OCI-LY7 (cell line): ENCODE measurements around the gene NAV2. TPM values are rescaled to one million over a fixed set of nuclear protein-coding genes. Genes with fewer than 3 reads are reported as not detected.

ENCODE experiments used
- BruUV-seq: library from RNA; stranded (reverse); fragments of 400-500 nt; replicated peaks from 2 replicates; lab custom pipeline; 2021; lab: Mats Ljungman, UMichigan
- CTCF ChIA-PET: fragments of 300-600 bp; sonication (Branson Sonifier 250); formaldehyde crosslinking; loops from one replicate; lab custom pipeline; 2022; ENCODE audit warnings: antibody characterized with exemption; ENCODE audit not compliant: unreplicated experiment; lab: Charles Lee
- POLR2A ChIA-PET: fragments of 300-600 bp; sonication (Branson Sonifier 250); formaldehyde crosslinking; loops from one replicate; lab custom pipeline; 2022; ENCODE audit warnings: antibody characterized with exemption; lab: Charles Lee
- DNase-seq: peaks from one replicate; pipeline ENCODE4 v3.0.0-alpha.2; 2015; ENCODE audit warnings: low spot score
- H2AFZ ChIP-seq: fragments of 200-600 bp; sonication (generic), shearing (Covaris generic); 2 replicates; pipeline ENCODE4 v1.6.1; 2014; ENCODE audit warnings: mild to moderate bottlenecking, antibody characterized with exemption, low read length, moderate library complexity
- H3K27ac ChIP-seq: fragments of 200-600 bp; sonication (generic); 2 replicates; pipeline ENCODE4 v1.5.1; 2014; ENCODE audit warnings: mixed run types, low read depth, mild to moderate bottlenecking, moderate library complexity, low read length, inconsistent platforms; ENCODE audit not compliant: poor library complexity, severe bottlenecking
- H3K36me3 ChIP-seq: fragments of 200-600 bp; sonication (generic); 2 replicates; pipeline ENCODE4 v1.6.1; 2014; ENCODE audit warnings: mild to moderate bottlenecking, antibody characterized with exemption, low read length, moderate library complexity, mixed read lengths; ENCODE audit not compliant: insufficient read depth
- H3K4me1 ChIP-seq: fragments of 200-600 bp; sonication (generic); 2 replicates; pipeline ENCODE4 v1.5.1; 2014; ENCODE audit warnings: mild to moderate bottlenecking, low read length; ENCODE audit not compliant: insufficient read depth, poor library complexity, severe bottlenecking
- H3K4me2 ChIP-seq: fragments of 200-600 bp; sonication (generic); 2 replicates; pipeline ENCODE4 v1.6.1; 2014; ENCODE audit warnings: mild to moderate bottlenecking, low read length
- H3K4me3 ChIP-seq: fragments of 200-600 bp; sonication (generic); 2 replicates; pipeline ENCODE4 v1.5.1; 2014; ENCODE audit warnings: mild to moderate bottlenecking, low read depth, low read length; ENCODE audit not compliant: poor library complexity, severe bottlenecking
- H3K79me2 ChIP-seq: fragments of 200-600 bp; sonication (generic); 2 replicates; pipeline ENCODE4 v1.6.1; 2016; ENCODE audit warnings: low read depth, mild to moderate bottlenecking, low read length, moderate library complexity, mixed read lengths; ENCODE audit not compliant: insufficient read depth
- H3K9me2 ChIP-seq: fragments of 200-600 bp; sonication (generic); 2 replicates; pipeline ENCODE4 v1.6.1; 2016; ENCODE audit warnings: mild to moderate bottlenecking, low read length, mixed read lengths; ENCODE audit not compliant: insufficient read depth
- H3K9me3 ChIP-seq: fragments of 200-600 bp; sonication (generic); 2 replicates; pipeline ENCODE4 v1.6.1; 2014; ENCODE audit warnings: mild to moderate bottlenecking, mixed run types, low read length, mixed read lengths
- H4K20me1 ChIP-seq: fragments of 200-600 bp; sonication (generic); 2 replicates; pipeline ENCODE4 v1.6.1; 2014; ENCODE audit warnings: mild to moderate bottlenecking, antibody characterized with exemption, low read length, moderate library complexity, mixed read lengths; ENCODE audit not compliant: insufficient read depth
- EZH2phosphoT487 ChIP-seq: fragments of 200-600 bp; sonication (generic); IDR thresholded peaks from 2 replicates; pipeline ENCODE4 v1.6.1; 2018; ENCODE audit warnings: low read depth, borderline replicate concordance, mild to moderate bottlenecking, mixed run types, antibody characterized with exemption, low read length, moderate library complexity, mixed read lengths
- intact Hi-C: fragments of 100-400 bp; cut with micrococcal nuclease; formaldehyde crosslinking; loops from one replicate; pipeline ENCODE4 v1.10.0; 2022; ENCODE audit not compliant: unreplicated experiment
- total RNA-seq, 2 experiments: library from RNA; depleted of rRNA in 1 of 2; stranded (reverse); fragments of >200 nt in 1 of 2; shearing (Covaris generic) in 1 of 2; gene quantifications; 2 replicates each; pipeline ENCODE4 v1.2.3, GENCODE V29; 2014 to 2022
- TF ChIP-seq, protein P1 (sequence below): fragments of 200-600 bp; sonication (generic); conservative IDR thresholded peaks from 2 replicates; pipeline ENCODE4 v1.5.1; 2014; ENCODE audit warnings: mild to moderate bottlenecking, antibody characterized with exemption, low read length, moderate library complexity, mixed read lengths

Gene NAV2
- total RNA-seq, 2 experiments from 2014 or later: 0.06 to 0.68 TPM

DNA sequence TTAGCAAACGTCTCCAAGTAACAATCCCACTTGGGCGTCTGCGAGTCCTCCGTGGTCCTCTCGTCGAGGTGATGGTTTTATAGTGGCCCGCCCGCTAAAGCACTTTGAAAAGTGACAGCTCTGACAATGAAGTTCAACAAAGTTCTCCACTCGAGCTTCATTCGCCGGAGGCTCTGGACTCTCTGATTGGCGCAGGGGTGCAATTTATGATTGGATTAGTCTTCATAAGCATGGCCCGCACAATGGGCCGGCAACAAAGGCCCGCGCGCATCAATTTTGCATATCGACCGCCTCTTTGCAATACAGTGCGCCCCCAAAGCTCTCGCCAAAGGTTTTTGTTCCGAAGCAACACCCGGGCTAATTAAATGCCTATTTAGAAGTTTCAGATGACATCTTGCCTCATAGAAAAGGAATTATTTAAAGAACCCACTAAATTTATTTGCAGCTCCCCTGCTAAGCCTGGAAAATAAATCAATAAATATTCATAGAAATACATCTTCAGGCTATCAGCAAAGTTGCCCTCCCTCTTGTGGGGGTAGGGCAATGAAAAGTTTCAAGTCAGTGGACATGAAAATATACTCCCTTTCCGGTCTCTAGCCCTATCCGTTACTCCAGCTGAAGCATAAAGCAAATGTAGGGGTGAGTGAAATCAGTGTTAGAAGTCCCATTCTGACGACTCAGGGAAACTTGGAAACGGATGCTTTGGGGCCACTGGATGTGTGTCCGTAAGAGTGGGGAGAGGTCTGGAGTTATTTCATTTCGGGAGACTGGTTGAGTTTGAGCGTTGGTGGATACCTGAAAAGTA is 448.0 kb downstream of the NAV2 start, which contains the start of gene DBX1:
Gene DBX1, minus strand, starts transcription at position 51 of the 805 bp plus-strand sequence. CDS start 151 bp downstream, outside the sequence.
- H4K20me1 ChIP-seq: no peaks in the 10 kb centered on the region
- BruUV-seq: no TSS peak
- H3K36me3 ChIP-seq: no peaks in the 10 kb centered on the region
- H3K9me3 ChIP-seq: no peaks in the 10 kb centered on the region
- no peaks in the 10 kb centered on the region for H3K79me2 ChIP-seq
- intact Hi-C loops: no loop called here
- ChIA-PET CTCF (no interaction called here), POLR2A (no interaction called here)
- no peak within 1 kb of the TSS for H2AFZ ChIP-seq
- no peak within 1 kb of the TSS for H3K4me3 ChIP-seq
- no peaks in the 10 kb centered on the region for H3K9me2 ChIP-seq
- no peak for DNase-seq
- TF ChIP-seq, protein P1, sequence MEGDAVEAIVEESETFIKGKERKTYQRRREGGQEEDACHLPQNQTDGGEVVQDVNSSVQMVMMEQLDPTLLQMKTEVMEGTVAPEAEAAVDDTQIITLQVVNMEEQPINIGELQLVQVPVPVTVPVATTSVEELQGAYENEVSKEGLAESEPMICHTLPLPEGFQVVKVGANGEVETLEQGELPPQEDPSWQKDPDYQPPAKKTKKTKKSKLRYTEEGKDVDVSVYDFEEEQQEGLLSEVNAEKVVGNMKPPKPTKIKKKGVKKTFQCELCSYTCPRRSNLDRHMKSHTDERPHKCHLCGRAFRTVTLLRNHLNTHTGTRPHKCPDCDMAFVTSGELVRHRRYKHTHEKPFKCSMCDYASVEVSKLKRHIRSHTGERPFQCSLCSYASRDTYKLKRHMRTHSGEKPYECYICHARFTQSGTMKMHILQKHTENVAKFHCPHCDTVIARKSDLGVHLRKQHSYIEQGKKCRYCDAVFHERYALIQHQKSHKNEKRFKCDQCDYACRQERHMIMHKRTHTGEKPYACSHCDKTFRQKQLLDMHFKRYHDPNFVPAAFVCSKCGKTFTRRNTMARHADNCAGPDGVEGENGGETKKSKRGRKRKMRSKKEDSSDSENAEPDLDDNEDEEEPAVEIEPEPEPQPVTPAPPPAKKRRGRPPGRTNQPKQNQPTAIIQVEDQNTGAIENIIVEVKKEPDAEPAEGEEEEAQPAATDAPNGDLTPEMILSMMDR: no peak
- TF ChIP-seq EZH2phosphoT487: no peak
- no peak within 1 kb of the TSS for H3K27ac ChIP-seq
- H3K4me2 ChIP-seq: no peak within 1 kb of the TSS
- H3K4me1 ChIP-seq: no peaks in the 10 kb centered on the region

DNA sequence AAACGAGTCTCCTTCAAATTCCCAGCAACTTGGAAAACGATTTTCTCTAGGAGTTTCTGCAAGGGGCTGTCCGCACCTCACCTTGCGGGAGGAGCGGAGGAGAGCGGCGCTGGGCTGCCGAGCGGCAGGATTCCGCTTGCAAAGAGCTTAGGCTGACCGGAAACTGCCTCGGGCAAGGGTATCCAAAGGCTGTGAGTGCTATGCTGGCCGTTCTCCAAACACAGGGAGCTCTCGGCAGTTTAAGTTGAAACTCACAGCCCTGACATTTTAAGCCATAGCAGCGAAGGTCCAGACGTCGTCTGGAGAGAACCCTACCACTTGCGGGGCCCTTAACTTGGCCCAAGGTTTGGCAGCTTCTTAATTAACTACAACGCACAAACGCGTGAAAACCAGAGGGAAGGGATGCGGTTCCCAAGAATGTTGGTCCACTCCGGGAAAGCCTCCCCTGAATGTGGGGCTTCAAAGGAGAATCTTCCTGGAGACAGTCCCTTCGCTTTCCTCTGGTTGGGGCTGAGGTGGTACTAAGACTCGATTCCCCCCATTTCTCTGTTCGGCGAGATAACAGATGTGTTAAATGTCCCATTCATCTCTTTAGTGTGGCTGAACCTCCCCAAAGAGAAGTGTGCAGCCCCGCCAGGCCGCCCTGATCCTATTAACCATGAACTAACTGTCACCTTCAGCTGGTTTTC is 448.7 kb downstream of the NAV2 start:
- H3K4me1 ChIP-seq: no peaks in the 10 kb centered on the region
- no peak for DNase-seq
- no peaks in the 10 kb centered on the region for H3K9me3 ChIP-seq
- H3K4me2 ChIP-seq: no peak overlapping the region
- intact Hi-C loops: no loop called here
- TF ChIP-seq, protein P1: no peak
- no peak for TF ChIP-seq EZH2phosphoT487
- H3K79me2 ChIP-seq: no peaks in the 10 kb centered on the region
- H4K20me1 ChIP-seq: no peaks in the 10 kb centered on the region
- BruUV-seq: no TSS peak
- H3K36me3 ChIP-seq: no peaks in the 10 kb centered on the region
- no peak overlapping the region for H2AFZ ChIP-seq
- POLR2A ChIA-PET: no interaction called here
- CTCF ChIA-PET: no interaction called here
- no peak overlapping the region for H3K4me3 ChIP-seq
- H3K27ac ChIP-seq: no peak overlapping the region
- H3K9me2 ChIP-seq: no peaks in the 10 kb centered on the region
